DOHH2 (cell line): Measurements from ENCODE around the gene MAP4K3.
"Not testable (repeated sequence)": the region's sequence is repeated elsewhere in the genome, so short reads cannot be mapped to it uniquely, and the experiment has no call there.

Experiments used
- CTCF ChIP-seq: fragments of 200-600 bp; sonication (generic); IDR thresholded peaks from one replicate; pipeline ENCODE4 v1.5.1; 2014; ENCODE audit warnings: antibody characterized with exemption, mild to moderate bottlenecking, low read depth, low read length; ENCODE audit not compliant: poor library complexity, severe bottlenecking
- EZH2phosphoT487 ChIP-seq: fragments of 200-600 bp; sonication (generic); IDR thresholded peaks from 2 replicates; pipeline ENCODE4 v1.6.1; 2017; ENCODE audit warnings: borderline replicate concordance, mild to moderate bottlenecking, antibody characterized with exemption, low read length, moderate library complexity, mixed read lengths

- not testable (repeated sequence) for TF ChIP-seq CTCF, EZH2phosphoT487
Measured at GRCh38 chr2:39244963-39245625, 192.0 kb downstream of the MAP4K3 start.
